ENCODE results near the gene EFCC1.
"Not testable (repeated sequence)": the region's sequence is repeated elsewhere in the genome, so short reads cannot be mapped to it uniquely, and the experiment has no call there.

Gene EFCC1

DNA sequence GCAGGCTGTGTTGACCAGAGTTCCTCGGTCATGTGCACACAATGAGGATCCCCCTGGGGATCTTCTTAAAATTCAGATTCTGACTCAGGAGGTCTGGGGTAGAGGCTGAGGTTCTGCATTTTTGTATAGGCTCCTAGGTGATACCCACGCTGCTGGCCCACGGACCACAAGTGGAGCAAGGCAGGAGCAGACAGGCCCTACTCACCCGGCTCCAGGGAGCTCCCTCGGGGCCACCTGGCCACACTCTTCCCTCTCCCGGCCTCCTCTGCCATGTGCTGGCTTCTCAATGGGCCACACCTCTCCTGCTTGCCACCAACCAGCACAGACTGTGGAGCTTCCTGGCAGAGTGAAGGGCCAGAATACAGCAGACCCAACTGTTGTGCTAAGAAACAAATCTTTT lies 83.4 kb downstream of the EFCC1 start:
- DNase-seq, result no peak

DNA sequence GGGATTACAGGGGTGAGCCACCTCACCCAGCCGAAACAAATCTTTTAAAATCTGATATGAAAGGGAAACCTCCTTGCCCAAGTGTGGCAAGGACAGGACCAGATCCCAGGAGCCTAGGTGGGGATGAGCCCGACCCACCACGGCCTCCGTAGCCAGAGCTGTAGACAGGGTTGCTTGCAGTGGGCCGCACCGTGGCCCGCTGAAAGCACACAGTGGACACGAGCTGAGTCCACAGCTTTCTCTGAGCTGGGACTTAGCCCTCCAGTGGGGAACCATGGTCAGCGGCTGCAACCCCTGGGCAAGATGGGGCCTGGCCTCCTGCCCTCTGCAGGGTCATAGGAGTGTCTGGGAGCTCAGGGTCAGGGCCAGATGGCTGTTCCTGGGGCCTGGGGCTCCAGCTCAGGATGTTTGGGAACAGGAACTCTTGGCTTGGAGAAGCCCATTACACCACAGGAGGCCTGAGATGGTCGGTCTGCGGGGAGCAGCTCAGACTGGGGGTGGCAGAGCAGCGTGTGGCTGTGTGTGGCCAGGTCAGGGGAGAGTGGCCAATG lies 84.1 kb downstream of the EFCC1 start:
- no peak for DNase-seq

DNA sequence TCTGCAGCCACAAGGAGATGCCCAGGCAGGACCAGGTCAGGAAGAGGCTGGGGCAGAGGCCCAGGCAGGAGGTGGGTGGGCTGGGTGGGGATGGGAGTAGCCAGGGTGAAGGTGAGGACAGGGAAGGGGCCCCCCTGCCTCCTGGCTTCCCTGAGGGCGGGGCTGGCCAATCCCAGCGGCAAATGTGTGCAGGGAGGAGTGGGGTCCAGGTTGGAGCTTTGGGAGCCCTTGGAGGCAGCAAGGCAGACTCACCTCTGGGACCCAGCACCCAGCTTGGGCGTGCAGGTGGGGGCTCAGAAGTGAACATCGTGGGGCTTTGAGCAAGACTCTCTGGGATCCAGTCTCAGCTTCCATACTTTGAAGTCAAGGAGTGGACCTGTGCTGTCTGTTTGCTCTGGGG lies 84.7 kb downstream of the EFCC1 start:
- DNase-seq, result no peak

DNA sequence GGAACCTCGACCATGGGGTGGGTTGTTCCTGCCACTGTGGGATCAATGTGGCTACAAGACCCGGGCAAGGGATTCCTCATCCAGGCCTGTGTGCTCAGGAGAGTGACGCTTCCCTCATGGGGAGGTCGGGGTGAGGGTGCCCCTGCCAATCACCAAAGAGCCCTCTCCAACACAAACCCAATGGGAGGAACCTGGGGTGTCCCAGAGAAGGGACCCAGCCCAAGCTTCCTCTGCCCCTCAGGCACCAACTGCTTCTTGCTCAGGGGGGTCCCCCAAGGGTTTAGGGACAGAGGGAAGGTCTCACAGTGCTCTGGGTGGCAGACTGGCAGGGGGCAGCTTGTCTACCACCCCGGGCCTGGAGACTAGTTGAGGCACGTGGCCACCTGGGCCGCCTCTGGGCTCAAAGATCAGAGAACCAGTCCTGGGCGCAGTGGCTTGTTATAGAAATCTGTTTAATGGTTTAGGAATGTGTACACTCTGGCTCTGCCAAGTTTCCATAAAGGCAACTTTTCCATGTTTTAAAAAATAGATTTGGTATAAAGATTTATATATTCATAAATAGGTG lies 86.1 kb downstream of the EFCC1 start:
- no peak for DNase-seq

DNA sequence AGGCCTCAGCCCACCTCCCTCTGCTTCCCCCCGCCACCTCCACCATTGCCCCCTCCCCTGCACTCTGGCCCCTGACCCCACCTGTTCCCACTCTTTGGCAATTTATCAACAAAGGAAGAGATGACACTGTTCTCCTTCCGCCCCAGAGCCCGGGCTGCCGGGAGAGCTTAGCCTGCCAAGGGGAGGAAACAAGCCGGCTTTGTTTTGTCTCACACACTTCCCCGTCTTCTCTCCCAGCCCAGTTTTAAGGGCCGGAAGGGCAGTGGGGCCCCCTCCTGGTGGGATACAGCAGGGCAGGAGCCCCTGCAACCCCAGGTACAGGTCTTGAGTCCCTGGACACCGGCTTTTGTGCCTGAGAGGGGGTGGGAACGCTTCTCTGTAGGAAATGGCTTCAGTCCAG lies 86.8 kb downstream of the EFCC1 start:
- not testable (repeated sequence) for DNase-seq

DNA sequence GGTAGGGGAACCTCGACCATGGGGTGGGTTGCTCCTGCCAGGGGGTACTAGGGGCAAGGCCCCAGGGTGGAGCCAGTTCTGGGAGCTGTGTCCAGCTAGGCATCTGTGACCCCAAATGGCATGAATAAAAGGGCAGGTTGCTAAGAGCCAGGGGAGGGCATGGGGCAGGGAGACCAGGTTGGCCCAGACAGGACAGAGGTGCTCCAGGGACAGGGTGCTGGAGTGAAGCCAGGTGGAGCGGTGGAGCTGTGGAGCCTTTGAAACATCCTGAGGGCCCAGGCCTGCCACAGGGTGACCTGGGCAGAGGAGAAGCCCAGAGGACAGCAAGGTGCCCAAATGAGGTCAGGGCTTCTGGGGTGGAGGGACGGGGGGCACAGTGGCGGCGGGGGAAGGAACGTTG lies 87.2 kb downstream of the EFCC1 start:
- DNase-seq, result not testable (repeated sequence)
